Fibroblast of skin of left quadriceps (primary cell): ENCODE results near the gene MUC5B.
"Not testable (repeated sequence)": the region's sequence is repeated elsewhere in the genome, so short reads cannot be mapped to it uniquely, and the experiment has no call there.

Experiments
- DNase-seq, 2 experiments: peaks; one replicate each; pipeline ENCODE4 v3.0.0-alpha.2; 2013; ENCODE audit warnings: low read depth in 2 of 2

Gene MUC5B

GRCh38 chr11:1232883-1233321 is 10.0 kb downstream of the MUC5B start:
- DNase-seq: no peak

- no peak for DNase-seq
Measured at GRCh38 chr11:1233351-1234053, 10.6 kb downstream of the MUC5B start.

GRCh38 chr11:1234054-1234720 is 11.3 kb downstream of the MUC5B start:
- no peak for DNase-seq

GRCh38 chr11:1234771-1235305 is 12.0 kb downstream of the MUC5B start:
- DNase-seq: no peak

- DNase-seq: no peak
Measured at GRCh38 chr11:1235306-1235900, 12.5 kb downstream of the MUC5B start.

GRCh38 chr11:1235901-1236315 is 13.0 kb downstream of the MUC5B start:
- no peak for DNase-seq

GRCh38 chr11:1236316-1237127 is 13.7 kb downstream of the MUC5B start:
- DNase-seq: no peak

- DNase-seq: no peak
Measured at GRCh38 chr11:1237128-1237580, 14.3 kb downstream of the MUC5B start.

GRCh38 chr11:1237851-1238250 is 15.0 kb downstream of the MUC5B start:
- DNase-seq: no peak

GRCh38 chr11:1238767-1239595 is 16.1 kb downstream of the MUC5B start:
- no peak for DNase-seq

- no peak for DNase-seq
Measured at GRCh38 chr11:1239596-1240205, 16.8 kb downstream of the MUC5B start.

GRCh38 chr11:1240771-1241170 is 17.9 kb downstream of the MUC5B start:
- no peak for DNase-seq

GRCh38 chr11:1241706-1242105 is 18.8 kb downstream of the MUC5B start:
- no peak for DNase-seq

- no peak for DNase-seq
Measured at GRCh38 chr11:1242289-1242688, 19.4 kb downstream of the MUC5B start.

GRCh38 chr11:1242751-1243150 is 19.9 kb downstream of the MUC5B start:
- DNase-seq: not testable (repeated sequence)

GRCh38 chr11:1243521-1243920 is 20.7 kb downstream of the MUC5B start:
- not testable (repeated sequence) for DNase-seq

- not testable (repeated sequence) for DNase-seq
Measured at GRCh38 chr11:1244557-1244956, 21.7 kb downstream of the MUC5B start.

- not testable (repeated sequence) for DNase-seq
Measured at GRCh38 chr11:1245717-1246116, 22.9 kb downstream of the MUC5B start.

- not testable (repeated sequence) for DNase-seq
Measured at GRCh38 chr11:1246301-1246700, 23.4 kb downstream of the MUC5B start.

GRCh38 chr11:1247026-1247425 is 24.2 kb downstream of the MUC5B start:
- not testable (repeated sequence) for DNase-seq
